ENCODE results near the gene LETM1. TPM values are rescaled to one million over a fixed set of nuclear protein-coding genes. Genes with fewer than 3 reads are reported as not detected.

LETM1 gene
- total and polyA plus RNA-seq, 2 of the 8 experiments (the other 6 are each of a cell fraction or from before 2014, with no cell fraction given), result 19.8 to 50.1 TPM

DNA sequence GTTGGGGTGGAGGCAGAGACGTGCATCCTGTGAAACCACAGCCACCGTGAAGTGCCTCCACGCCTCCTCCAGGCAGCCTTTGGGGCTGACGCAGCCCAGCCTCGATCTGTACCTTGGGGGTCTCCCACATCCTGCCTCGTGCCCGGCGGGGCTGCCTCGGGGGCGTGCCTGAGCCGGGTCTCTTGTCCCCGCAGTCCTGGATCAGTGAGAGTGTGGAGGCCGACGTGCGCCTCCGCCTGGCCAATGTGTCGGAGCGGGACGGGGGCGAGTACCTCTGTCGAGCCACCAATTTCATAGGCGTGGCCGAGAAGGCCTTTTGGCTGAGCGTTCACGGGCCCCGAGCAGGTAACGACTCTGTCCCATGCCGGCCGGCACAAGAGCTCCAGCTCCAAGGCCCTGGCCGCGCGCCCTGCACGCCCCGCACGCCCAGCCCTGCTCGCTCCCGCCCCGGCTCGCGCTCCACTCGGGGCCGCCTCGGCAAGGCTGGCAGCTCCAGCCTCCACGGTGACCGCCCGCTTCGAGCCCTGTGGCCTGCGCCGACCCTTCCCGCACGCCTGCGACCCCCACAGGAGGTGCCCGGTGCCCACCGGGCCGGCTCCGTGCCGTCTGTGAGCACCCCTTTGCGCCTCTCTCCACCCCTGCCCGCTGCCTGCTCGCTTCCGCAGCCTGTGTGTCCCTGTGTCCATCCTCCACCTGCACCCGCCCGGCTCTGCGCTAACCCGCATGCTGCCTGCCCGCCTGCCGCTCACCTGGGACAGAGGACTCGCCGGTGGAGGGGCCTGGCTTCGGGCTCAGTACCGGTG lies 53.0 kb downstream of the LETM1 start (continued):
- TF ChIP-seq GABPA (IDR thresholded peaks at IDR 0.05; ENCODE audit: borderline replicate concordance, insufficient read depth, low read length) (0 out of 2 replicates have a peak, but pooled peaks have one; percentile 27), RAD21 (IDR thresholded peaks at IDR 0.05 in 1 of 2, conservative IDR thresholded peaks at IDR 0.05 in 1 of 2; ENCODE audit: low read depth in 2 of 2, low read length in 2 of 2) (peak; percentile 19 to 32; a peak in 3 of 4 replicates), ZNF274 (IDR thresholded peaks at IDR 0.05; ENCODE audit: borderline replicate concordance, extremely low read depth, low read length) (no peak), CTBP2 (IDR thresholded peaks at IDR 0.05; ENCODE audit: borderline replicate concordance, insufficient read depth, insufficient read length, low read length) (no peak), KDM5A (IDR thresholded peaks at IDR 0.05; ENCODE audit: low read length) (no peak), TCF12 (IDR thresholded peaks at IDR 0.05; ENCODE audit: low read depth, low read length) (no peak)
